Epithelial cell of esophagus (primary cell): ENCODE results near the gene CSNK1G1.
A peak's percentile ranks its signal among the peaks of the same experiment; 100 is the strongest.

Experiments
- DNase-seq: peaks from one replicate; pipeline ENCODE4 v3.0.0; 2010; ENCODE audit warnings: low read depth
- H3K4me3 ChIP-seq: 2 replicates; pipeline ENCODE4 v1.5.1; 2011; ENCODE audit warnings: mild to moderate bottlenecking, low read length, control low read depth
- CTCF ChIP-seq: IDR thresholded peaks from 2 replicates; pipeline ENCODE4 v1.5.1; 2011; ENCODE audit warnings: low read depth, mild to moderate bottlenecking, low read length, control low read depth, inconsistent platforms; ENCODE audit not compliant: insufficient read depth; ENCODE audit errors: missing control alignments

Gene CSNK1G1

DNA sequence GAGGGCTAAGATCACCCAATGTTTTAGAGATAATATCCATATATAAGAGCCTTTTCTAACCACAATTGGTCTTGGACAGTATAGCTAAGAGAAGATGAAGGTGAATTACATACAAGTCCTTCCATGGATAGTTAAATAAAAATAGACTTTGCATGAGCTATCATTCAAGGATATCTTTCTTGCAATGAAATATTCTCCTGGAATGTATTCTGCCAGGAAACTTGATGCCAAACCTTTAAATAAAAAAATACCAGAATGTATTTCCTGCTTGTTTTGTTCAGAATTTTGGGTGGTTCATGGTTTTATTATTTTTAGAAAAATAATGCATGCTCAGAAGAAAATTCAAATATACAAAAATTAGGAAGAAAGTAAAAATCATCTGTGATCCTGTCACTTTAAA, 104.3 kb downstream of the CSNK1G1 start:
- TF ChIP-seq CTCF, result no peak
- no peak overlapping the region for H3K4me3 ChIP-seq
- DNase-seq, result no peak

GRCh38 chr15:64251121-64251520, 104.9 kb downstream of the CSNK1G1 start:
- no peak for DNase-seq
- no peak overlapping the region for H3K4me3 ChIP-seq
- no peak for TF ChIP-seq CTCF

- DNase-seq, result peak; percentile 59
- no peak for TF ChIP-seq CTCF
- H3K4me3 ChIP-seq, result no peak overlapping the region
Observed at GRCh38 chr15:64249883-64250575, 105.9 kb downstream of the CSNK1G1 start.

DNA sequence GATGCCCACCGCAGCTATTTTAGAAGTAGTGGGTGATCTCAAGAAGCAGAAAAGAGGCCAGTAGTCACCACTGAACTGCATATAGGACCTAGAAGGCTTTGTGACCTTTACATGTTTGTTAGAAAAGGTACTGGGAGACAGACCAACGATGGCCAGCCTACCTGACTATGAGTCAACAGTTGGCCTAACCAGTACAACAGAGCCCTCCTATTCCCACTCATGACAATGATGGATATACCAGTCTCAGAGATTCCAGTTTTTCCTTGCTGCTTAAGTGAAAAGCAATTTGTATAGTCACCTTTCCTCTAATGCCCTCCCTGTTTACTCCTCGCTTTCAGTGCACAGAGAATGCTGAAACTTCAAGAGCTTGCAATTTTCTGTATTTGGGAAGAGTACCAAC, 106.6 kb downstream of the CSNK1G1 start:
- no peak overlapping the region for H3K4me3 ChIP-seq
- TF ChIP-seq CTCF, result no peak
- peak; percentile 66 for DNase-seq

GRCh38 chr15:64247906-64248541, 107.9 kb downstream of the CSNK1G1 start:
- peak; percentile 94 for DNase-seq
- no peak overlapping the region for H3K4me3 ChIP-seq
- no peak for TF ChIP-seq CTCF

GRCh38 chr15:64247535-64247905, 108.5 kb downstream of the CSNK1G1 start:
- no peak overlapping the region for H3K4me3 ChIP-seq
- TF ChIP-seq CTCF, result no peak
- no peak for DNase-seq
